Measurements from ENCODE around the gene SCN4B. TPM values are rescaled to one million over a fixed set of nuclear protein-coding genes. Genes with fewer than 3 reads are reported as not detected.

Gene SCN4B
- total RNA-seq, 1 experiment from 2014 or later: 0.68 TPM

GRCh38 chr11:118142081-118142480, 10.5 kb downstream of the SCN4B start:
- no peak for DNase-seq (ENCODE audit: low read depth)
- in situ Hi-C loops (cut with HindIII; ENCODE audit: low pct_unique_long_range_greater_than_20kb, low sequenced_read_pairs): no loop called here

GRCh38 chr11:118139578-118139977, 13.0 kb downstream of the SCN4B start:
- in situ Hi-C loops (cut with HindIII; ENCODE audit: low pct_unique_long_range_greater_than_20kb, low sequenced_read_pairs): no loop called here
- no peak for DNase-seq (ENCODE audit: low read depth)

GRCh38 chr11:118138839-118139420, 13.7 kb downstream of the SCN4B start:
- in situ Hi-C loops (cut with HindIII; ENCODE audit: low pct_unique_long_range_greater_than_20kb, low sequenced_read_pairs): no loop called here
- no peak for DNase-seq (ENCODE audit: low read depth)

- in situ Hi-C loops (cut with HindIII; ENCODE audit: low pct_unique_long_range_greater_than_20kb, low sequenced_read_pairs): no loop called here
- DNase-seq (ENCODE audit: low read depth): no peak
Measured at GRCh38 chr11:118136801-118137200, 15.8 kb downstream of the SCN4B start.

GRCh38 chr11:118136341-118136740, 16.3 kb downstream of the SCN4B start:
- in situ Hi-C loops (cut with HindIII; ENCODE audit: low pct_unique_long_range_greater_than_20kb, low sequenced_read_pairs): no loop called here
- no peak for DNase-seq (ENCODE audit: low read depth)

GRCh38 chr11:118135796-118136165, 16.8 kb downstream of the SCN4B start:
- DNase-seq (ENCODE audit: low read depth): no peak
- in situ Hi-C loops (cut with HindIII; ENCODE audit: low pct_unique_long_range_greater_than_20kb, low sequenced_read_pairs): no loop called here

GRCh38 chr11:118135051-118135795, 17.4 kb downstream of the SCN4B start:
- in situ Hi-C loops (cut with HindIII; ENCODE audit: low pct_unique_long_range_greater_than_20kb, low sequenced_read_pairs): no loop called here
- no peak for DNase-seq (ENCODE audit: low read depth)

GRCh38 chr11:118133816-118134215, 18.8 kb downstream of the SCN4B start:
- no peak for DNase-seq (ENCODE audit: low read depth)
- in situ Hi-C loops (cut with HindIII; ENCODE audit: low pct_unique_long_range_greater_than_20kb, low sequenced_read_pairs): no loop called here

GRCh38 chr11:118132385-118133151, 20.1 kb downstream of the SCN4B start:
- in situ Hi-C loops (cut with HindIII; ENCODE audit: low pct_unique_long_range_greater_than_20kb, low sequenced_read_pairs): no loop called here
- no peak for DNase-seq (ENCODE audit: low read depth)

GRCh38 chr11:118129471-118130172, 23.0 kb downstream of the SCN4B start:
- no peak for DNase-seq (ENCODE audit: low read depth)
- in situ Hi-C loops (cut with HindIII; ENCODE audit: low pct_unique_long_range_greater_than_20kb, low sequenced_read_pairs): no loop called here

GRCh38 chr11:118128721-118129470, 23.7 kb downstream of the SCN4B start:
- in situ Hi-C loops (cut with HindIII; ENCODE audit: low pct_unique_long_range_greater_than_20kb, low sequenced_read_pairs): no loop called here
- no peak for DNase-seq (ENCODE audit: low read depth)

- no peak for DNase-seq (ENCODE audit: low read depth)
- in situ Hi-C loops (cut with HindIII; ENCODE audit: low pct_unique_long_range_greater_than_20kb, low sequenced_read_pairs): no loop called here
Measured at GRCh38 chr11:118128310-118128709, 24.3 kb downstream of the SCN4B start.

GRCh38 chr11:118126082-118126838, 26.4 kb downstream of the SCN4B start:
- peak; percentile 25 for DNase-seq (ENCODE audit: low read depth)
- in situ Hi-C loops (cut with HindIII; ENCODE audit: low pct_unique_long_range_greater_than_20kb, low sequenced_read_pairs): no loop called here

GRCh38 chr11:118124929-118125535, 27.6 kb downstream of the SCN4B start:
- no peak for DNase-seq (ENCODE audit: low read depth)
- in situ Hi-C loops (cut with HindIII; ENCODE audit: low pct_unique_long_range_greater_than_20kb, low sequenced_read_pairs): no loop called here

GRCh38 chr11:118120793-118121192, 31.8 kb downstream of the SCN4B start:
- in situ Hi-C loops (cut with HindIII; ENCODE audit: low pct_unique_long_range_greater_than_20kb, low sequenced_read_pairs): no loop called here

GRCh38 chr11:118117790-118118601, 34.6 kb downstream of the SCN4B start:
- no peak for DNase-seq (ENCODE audit: low read depth)
- in situ Hi-C loops (cut with HindIII; ENCODE audit: low pct_unique_long_range_greater_than_20kb, low sequenced_read_pairs): no loop called here

More at GRCh38 chr11:118120793-118121192, 31.8 kb downstream of the SCN4B start:
- no peak for DNase-seq (ENCODE audit: low read depth)
